Measurements from ENCODE around the gene ZNF592.

Gene ZNF592

DNA sequence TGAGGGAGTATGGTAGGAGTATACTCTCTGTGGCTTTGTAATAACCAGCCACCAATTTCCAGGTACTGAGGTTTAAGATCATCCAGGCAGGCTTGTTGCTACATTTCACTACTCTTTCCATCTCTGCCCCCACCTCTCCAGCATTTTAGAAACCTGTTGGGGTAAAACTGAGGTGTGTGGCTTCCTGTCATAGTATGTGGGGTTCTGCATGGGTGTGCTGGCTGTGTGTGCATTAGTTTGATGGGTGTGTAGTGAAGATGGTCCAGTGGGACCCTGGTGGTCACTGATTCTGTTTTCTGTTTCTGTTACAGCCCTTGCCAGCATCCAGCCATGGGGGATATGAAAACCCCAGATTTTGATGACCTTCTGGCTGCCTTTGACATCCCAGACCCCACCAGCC is 34.0 kb downstream of the ZNF592 start:
- DNase-seq: no peak

DNA sequence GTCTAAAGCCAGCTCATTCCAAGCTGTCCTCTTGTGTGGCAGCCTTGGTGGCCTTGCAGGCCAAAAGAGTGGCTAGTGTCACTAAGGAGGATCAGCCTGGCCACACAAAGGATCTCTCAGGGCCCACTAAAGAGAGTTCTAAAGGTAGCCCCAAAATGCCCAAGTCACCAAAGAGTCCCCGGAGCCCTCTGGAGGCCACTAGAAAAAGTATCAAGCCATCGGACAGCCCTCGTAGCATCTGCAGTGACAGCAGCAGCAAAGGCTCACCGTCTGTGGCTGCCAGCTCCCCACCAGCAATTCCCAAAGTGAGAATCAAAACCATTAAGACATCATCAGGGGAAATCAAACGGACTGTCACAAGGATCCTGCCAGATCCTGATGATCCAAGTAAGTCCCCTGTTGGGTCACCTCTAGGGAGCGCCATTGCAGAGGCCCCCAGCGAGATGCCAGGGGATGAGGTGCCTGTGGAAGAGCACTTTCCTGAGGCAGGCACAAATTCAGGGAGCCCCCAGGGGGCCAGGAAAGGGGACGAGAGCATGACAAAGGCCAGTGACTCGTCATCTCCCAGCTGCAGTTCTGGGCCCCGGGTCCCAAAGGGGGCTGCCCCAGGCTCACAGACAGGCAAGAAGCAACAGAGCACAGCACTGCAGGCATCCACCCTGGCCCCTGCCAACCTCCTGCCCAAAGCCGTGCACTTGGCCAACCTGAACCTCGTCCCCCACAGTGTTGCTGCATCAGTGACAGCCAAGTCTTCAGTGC is 35.3 kb downstream of the ZNF592 start:
- DNase-seq: no peak

DNA sequence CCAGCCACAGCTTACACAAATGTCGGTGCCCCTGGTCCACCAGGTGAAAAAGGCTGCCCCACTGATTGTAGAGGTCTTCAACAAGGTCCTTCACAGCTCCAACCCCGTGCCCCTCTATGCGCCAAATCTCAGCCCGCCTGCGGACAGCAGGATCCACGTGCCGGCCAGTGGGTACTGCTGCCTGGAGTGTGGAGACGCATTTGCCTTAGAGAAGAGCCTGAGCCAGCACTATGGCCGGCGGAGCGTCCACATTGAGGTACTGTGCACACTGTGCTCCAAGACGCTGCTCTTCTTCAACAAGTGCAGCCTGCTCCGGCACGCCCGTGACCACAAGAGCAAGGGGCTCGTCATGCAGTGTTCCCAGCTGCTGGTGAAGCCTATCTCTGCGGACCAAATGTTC is 35.9 kb downstream of the ZNF592 start:
- no peak for DNase-seq

- no peak for DNase-seq
Observed at GRCh38 chr15:84785053-84785452, 36.7 kb downstream of the ZNF592 start.

- no peak for DNase-seq
Observed at GRCh38 chr15:84788500-84788899, 40.1 kb downstream of the ZNF592 start.

DNA sequence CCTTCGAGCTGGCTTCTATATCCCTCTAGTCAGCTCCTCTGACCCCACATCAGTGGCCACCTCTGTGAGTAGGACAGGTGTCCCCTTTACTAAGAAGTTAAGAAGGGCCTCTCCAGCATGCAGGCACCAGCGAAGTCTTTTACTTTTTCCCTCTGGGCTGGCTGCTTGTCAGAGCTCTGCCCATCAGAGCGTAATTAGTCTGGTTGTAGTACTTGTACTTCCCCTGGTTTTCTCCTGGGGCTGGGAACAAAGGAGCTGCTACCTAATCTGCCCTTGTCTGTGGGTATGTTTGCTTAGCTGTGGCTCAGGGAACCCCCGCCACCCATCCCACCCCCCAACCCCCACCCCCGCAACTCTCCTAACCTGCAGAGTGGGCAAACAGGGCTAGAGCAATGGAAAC is 41.4 kb downstream of the ZNF592 start:
- no peak for DNase-seq

- no peak for DNase-seq
Observed at GRCh38 chr15:84790676-84791075, 42.3 kb downstream of the ZNF592 start.

GRCh38 chr15:84791763-84792162 is 43.4 kb downstream of the ZNF592 start:
- no peak for DNase-seq

DNA sequence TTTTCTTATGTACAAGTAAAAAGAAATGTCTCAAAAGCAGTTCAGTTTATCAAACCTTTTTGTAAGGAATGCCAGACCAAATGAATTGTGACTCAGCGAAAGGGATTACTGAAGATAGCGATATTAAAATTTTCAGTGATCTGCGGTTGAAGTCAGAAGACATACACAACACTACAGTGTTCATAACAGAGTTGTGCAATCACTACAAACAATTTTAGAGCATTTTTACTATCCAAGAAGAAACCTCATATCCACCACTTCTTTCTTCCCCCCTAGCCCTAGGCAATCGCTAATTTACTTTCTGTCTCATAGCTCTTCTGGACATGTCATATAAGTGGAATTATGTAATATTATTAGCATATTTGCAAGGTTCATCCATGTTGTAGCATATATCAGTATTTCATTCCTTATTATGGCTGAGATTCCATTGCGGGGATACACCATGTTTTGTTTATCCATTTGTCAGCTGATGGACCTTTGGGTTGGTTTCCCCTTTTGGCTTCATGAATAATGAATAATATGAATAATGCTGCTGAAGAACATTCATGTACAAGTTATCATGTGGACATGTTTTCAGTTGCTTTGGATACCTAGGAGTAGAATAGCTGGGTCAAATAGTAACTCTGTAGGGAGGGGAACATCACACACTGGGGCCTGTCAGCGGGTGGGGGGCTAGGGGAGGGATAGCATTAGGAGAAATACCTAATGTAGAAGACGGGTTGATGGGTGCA is 45.2 kb downstream of the ZNF592 start:
- no peak for DNase-seq

GRCh38 chr15:84794162-84794547 is 45.8 kb downstream of the ZNF592 start:
- DNase-seq: no peak

DNA sequence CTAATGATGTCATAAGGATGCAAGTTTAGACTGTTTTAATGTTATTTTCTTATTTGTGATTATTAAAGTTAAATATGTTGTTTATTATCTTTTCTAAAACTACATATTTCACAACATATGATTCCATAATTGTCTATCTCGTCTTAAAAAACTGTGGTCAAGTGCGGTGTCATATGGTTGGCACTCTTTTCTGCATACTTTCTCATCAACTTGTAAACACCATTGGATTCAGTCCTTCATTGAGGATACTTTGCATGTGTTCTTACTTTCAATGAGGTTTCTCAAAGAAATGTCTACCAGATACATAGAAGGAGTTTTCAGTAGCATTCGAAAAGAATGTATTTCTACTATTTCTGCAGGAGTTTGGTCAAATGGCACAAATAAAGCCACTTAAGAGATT is 46.8 kb downstream of the ZNF592 start:
- DNase-seq: no peak

DNA sequence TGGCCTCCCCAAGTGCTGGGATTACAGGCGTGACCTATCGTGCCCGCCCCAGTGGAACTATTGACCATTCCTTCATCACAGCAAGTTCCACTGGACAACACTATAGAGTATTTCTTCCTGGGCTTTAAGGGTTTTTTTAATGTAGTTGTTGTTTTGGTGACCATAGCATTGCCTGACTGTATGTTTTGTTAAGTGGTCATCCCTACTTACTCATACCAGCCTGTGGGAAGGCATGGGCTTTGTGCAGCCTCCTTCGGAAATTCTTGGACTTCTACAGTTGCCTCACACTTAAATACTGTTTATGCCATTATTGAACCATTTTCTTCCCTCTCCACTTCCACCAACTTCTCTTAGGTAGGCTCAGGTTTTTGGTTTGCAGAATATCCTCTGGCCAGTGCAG is 48.8 kb downstream of the ZNF592 start:
- no peak for DNase-seq

DNA sequence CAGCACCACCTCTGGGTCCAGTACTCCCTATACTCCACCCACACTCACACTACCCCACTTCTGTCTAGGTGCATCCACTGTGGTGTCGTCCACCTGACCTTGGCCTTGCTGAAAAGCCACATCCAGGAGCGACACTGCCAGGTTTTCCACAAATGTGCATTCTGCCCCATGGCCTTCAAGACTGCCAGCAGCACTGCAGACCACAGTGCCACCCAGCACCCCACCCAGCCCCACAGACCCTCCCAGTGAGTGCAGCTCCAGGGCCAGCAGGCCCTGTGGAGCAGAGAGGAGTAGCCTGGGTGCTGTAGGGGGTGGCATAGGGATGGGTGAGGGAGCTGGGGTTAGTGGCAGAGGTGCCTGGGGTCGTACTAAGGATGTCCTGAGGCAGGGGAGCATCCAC is 49.4 kb downstream of the ZNF592 start:
- no peak for DNase-seq

GRCh38 chr15:84798436-84798946 is 50.1 kb downstream of the ZNF592 start:
- DNase-seq: no peak

DNA sequence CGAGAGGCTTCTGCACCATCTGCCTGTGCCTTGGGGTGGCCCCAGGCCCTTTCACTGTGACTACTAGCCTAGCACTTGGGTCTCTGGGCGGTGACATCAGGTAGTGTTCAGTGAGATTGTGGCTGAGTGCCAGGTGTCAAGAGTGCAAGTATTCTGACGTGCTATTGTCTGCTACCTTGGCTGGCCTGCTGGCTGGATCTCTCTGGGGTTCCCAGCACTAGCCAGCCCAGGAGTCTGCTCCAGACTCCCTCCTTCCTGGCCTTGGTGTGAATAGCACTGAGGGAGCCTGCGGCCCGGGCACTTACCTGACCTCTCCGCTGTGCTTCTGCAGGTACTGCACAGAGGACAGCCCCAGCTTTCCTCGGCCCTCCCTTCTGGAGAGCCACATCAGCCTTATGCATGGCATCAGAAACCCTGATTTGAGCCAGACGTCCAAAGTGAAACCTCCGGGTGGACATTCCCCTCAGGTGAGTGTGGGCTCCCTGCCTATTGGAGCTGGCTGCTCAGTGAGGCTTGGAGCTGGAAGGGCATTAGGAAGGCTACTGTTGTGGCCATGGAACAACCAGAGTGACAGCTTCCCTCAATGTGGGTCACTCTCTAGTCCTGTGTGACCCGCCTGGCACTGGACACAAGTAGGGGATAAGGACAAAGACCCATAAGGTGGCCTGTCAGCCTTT is 51.3 kb downstream of the ZNF592 start:
- no peak for DNase-seq

GRCh38 chr15:84800365-84800806 is 52.0 kb downstream of the ZNF592 start:
- DNase-seq: no peak

GRCh38 chr15:84804005-84804900 is 55.9 kb downstream of the ZNF592 start:
- no peak for DNase-seq

- no peak for DNase-seq
Observed at GRCh38 chr15:84805221-84805620, 56.8 kb downstream of the ZNF592 start.

DNA sequence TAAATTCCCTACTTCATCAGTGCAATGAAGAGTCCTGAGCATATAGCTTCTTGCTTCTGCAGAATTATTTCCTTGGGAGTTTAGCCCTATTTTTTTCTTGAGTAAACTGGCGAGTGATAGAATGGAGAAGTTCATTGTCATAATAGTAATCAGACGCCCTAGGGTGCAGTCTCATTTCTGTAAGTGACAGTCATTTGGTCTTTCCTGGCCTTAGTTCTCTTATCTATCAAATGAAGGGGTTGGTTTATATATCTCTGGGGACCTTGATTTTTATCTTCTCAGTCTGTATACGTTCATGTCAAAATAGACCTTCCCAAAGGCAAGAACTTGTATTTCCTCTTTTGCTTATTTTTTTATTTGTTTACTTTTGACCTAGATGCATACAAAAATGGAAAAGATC is 58.8 kb downstream of the ZNF592 start:
- DNase-seq: no peak

GRCh38 chr15:84810073-84810840 is 61.9 kb downstream of the ZNF592 start:
- no peak for DNase-seq

GRCh38 chr15:84811151-84811550 is 62.8 kb downstream of the ZNF592 start:
- DNase-seq: no peak

DNA sequence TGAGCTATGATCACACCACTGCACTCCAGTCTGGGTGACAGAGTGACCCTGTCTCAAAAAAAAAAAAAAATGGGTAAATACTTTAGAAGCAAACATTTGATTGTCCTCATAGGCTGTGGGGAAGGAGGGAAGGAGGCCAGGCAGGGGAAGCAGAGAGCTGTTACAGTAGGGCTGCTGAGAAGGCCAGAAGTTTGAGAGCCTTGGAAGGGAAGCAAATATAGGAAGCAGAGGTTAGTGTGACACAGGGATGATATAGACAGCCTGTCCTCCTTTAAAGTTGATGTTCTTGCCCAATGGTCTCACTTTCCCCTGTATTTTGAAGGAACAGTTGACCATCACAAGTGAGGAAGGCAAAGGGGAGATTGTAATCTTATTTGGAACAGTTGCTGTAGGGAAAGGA is 63.4 kb downstream of the ZNF592 start:
- no peak for DNase-seq
